ENCODE measurements around the gene FHL2.

FHL2 gene

GRCh38 chr2:105313877-105314276 is 85.0 kb downstream of the FHL2 start:
- TF ChIP-seq TAF1 (IDR thresholded peaks at IDR 0.05; ENCODE audit: borderline replicate concordance, insufficient read depth, low read length), result no peak
- TF ChIP-seq SIN3A (IDR thresholded peaks at IDR 0.05; ENCODE audit: borderline replicate concordance, insufficient read depth, low read length), result no peak
- TF ChIP-seq REST (IDR thresholded peaks at IDR 0.05; ENCODE audit: insufficient read depth in 1 of 2, low read depth in 2 of 2, low read length in 2 of 2), result no peak
- TF ChIP-seq POLR2AphosphoS5 (IDR thresholded peaks at IDR 0.05; ENCODE audit: low read depth, low read length), result no peak
- TF ChIP-seq FOXP2 (optimal IDR thresholded peaks at IDR 0.05; ENCODE audit: borderline replicate concordance, extremely low read depth, extremely low read length, insufficient read depth), result no peak

All from PFSK-1 (cell line).